NCI-H1930 (cell line): ENCODE data around the gene OR2AJ1.

Experiments used
- DNase-seq, 2 experiments: peaks; one replicate each; lab custom pipeline; 2025; lab: John Stamatoyannopoulos, UW

Gene OR2AJ1

GRCh38 chr1:247961791-247962190 lies 37.1 kb downstream of the OR2AJ1 start:
- DNase-seq = no peak

GRCh38 chr1:247962911-247963588 lies 38.4 kb downstream of the OR2AJ1 start:
- no peak for DNase-seq

- DNase-seq = no peak
Measured at GRCh38 chr1:247964933-247965332, 40.2 kb downstream of the OR2AJ1 start, which contains the start of gene OR2AK2. Gene OR2AK2 (plus strand): TSS chr1:247965233. CDS start chr1:247965377, 144 bp downstream.

- DNase-seq = no peak
Measured at GRCh38 chr1:247966532-247967204, 42.0 kb downstream of the OR2AJ1 start.
